ENCODE data around the gene ATP10B. TPM values are rescaled to one million over a fixed set of nuclear protein-coding genes. Genes with fewer than 3 reads are reported as not detected.

ATP10B gene
- total RNA-seq, 1 experiment from 2014 or later: not detected

DNA sequence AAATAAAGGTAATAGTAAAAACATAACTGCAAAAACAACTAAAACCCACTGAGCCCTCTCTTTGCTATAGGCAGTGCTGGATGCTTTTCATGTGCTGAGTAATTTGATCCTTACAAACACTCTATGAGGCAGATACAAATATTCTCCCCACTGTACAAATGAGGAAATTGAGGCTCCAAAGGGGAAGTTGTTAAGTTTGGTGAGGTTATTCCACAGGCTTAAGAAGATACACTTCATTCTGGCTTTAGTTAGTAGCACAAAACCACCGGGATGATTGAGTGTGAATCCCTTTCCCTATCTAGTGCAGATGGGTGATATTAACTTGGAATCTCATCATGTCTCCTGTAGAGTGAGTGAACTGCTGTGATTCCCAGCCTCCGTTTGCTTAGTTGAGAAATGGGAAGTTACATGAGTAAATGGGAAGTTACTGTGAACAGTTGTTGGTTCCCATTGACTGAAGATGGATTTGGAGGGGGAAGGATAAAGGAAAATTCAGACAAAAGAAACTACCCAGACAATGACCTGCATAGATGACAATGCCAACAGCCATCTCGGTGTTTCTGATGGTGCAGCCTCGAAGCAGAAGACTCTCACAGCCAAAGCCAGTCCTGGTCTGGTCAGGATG is 208.3 kb downstream of the ATP10B start:
- no TSS peak for BruUV-seq (replicated peaks)
- TF ChIP-seq TCF7L2 (IDR thresholded peaks at IDR 0.05; ENCODE audit: low read depth, low read length) (no peak), POLR2AphosphoS5 (IDR thresholded peaks at IDR 0.05; ENCODE audit: low read depth, low read length) (no peak), SIN3A (IDR thresholded peaks at IDR 0.05; ENCODE audit: borderline replicate concordance, insufficient read depth, low read depth, low read length) (no peak)
- TF ChIP-seq, protein P1, sequence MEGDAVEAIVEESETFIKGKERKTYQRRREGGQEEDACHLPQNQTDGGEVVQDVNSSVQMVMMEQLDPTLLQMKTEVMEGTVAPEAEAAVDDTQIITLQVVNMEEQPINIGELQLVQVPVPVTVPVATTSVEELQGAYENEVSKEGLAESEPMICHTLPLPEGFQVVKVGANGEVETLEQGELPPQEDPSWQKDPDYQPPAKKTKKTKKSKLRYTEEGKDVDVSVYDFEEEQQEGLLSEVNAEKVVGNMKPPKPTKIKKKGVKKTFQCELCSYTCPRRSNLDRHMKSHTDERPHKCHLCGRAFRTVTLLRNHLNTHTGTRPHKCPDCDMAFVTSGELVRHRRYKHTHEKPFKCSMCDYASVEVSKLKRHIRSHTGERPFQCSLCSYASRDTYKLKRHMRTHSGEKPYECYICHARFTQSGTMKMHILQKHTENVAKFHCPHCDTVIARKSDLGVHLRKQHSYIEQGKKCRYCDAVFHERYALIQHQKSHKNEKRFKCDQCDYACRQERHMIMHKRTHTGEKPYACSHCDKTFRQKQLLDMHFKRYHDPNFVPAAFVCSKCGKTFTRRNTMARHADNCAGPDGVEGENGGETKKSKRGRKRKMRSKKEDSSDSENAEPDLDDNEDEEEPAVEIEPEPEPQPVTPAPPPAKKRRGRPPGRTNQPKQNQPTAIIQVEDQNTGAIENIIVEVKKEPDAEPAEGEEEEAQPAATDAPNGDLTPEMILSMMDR (IDR thresholded peaks at IDR 0.05): no peak
- TF ChIP-seq, protein P2, sequence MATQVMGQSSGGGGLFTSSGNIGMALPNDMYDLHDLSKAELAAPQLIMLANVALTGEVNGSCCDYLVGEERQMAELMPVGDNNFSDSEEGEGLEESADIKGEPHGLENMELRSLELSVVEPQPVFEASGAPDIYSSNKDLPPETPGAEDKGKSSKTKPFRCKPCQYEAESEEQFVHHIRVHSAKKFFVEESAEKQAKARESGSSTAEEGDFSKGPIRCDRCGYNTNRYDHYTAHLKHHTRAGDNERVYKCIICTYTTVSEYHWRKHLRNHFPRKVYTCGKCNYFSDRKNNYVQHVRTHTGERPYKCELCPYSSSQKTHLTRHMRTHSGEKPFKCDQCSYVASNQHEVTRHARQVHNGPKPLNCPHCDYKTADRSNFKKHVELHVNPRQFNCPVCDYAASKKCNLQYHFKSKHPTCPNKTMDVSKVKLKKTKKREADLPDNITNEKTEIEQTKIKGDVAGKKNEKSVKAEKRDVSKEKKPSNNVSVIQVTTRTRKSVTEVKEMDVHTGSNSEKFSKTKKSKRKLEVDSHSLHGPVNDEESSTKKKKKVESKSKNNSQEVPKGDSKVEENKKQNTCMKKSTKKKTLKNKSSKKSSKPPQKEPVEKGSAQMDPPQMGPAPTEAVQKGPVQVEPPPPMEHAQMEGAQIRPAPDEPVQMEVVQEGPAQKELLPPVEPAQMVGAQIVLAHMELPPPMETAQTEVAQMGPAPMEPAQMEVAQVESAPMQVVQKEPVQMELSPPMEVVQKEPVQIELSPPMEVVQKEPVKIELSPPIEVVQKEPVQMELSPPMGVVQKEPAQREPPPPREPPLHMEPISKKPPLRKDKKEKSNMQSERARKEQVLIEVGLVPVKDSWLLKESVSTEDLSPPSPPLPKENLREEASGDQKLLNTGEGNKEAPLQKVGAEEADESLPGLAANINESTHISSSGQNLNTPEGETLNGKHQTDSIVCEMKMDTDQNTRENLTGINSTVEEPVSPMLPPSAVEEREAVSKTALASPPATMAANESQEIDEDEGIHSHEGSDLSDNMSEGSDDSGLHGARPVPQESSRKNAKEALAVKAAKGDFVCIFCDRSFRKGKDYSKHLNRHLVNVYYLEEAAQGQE (IDR thresholded peaks at IDR 0.05; ENCODE audit: insufficient read depth in 1 of 2, low read depth in 2 of 2, low read length in 1 of 2): no peak
- H3K27me3 ChIP-seq (ENCODE audit: control insufficient read depth, insufficient read depth, low read length): no peaks in the 10 kb centered on the region
- ATAC-seq: no peak
- no peaks in the 10 kb centered on the region for H3K4me1 ChIP-seq (ENCODE audit: control insufficient read depth, insufficient read depth, low read length)
- POLR2A ChIA-PET: no interaction called here
- no peaks in the 10 kb centered on the region for H3K36me3 ChIP-seq (ENCODE audit: control insufficient read depth, insufficient read depth, low read length)
- in situ Hi-C loops (cut with HindIII; ENCODE audit: low pct_unique_long_range_greater_than_20kb, low sequenced_read_pairs) (no loop called here), intact Hi-C loops (cut with micrococcal nuclease; ENCODE audit: unreplicated experiment) (no loop called here)
- CTCF ChIA-PET: no interaction called here
- H3K4me3 ChIP-seq (ENCODE audit: low read depth in 2 of 2, low read length in 2 of 2): no peak overlapping the region
- H3K27ac ChIP-seq (ENCODE audit: low read length): no peak overlapping the region
- H3K9me3 ChIP-seq (ENCODE audit: control insufficient read depth, insufficient read depth, low read depth, low read length): no peaks in the 10 kb centered on the region
- no peak for DNase-seq (ENCODE audit: low read depth, low spot score)

DNA sequence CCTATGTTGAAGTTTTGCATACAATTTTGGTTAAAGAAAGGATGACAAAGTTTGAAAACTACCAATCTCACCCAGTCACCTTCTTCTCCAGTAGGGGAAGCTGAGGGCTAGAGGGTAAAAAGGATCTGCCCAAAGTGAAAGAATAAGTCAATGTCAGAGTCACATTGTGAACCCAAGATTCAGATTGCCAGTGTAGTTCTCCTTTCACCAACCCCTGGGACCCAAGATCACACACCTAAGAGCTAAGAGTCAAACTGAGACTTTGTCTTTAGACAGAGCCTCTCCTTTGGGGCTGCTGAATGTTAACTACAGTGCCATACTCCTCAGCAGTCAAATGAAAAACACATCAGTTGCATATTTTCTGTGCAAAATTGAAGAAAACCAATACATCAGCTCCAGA is 210.6 kb downstream of the ATP10B start:
- ATAC-seq (no peak), DNase-seq (ENCODE audit: low read depth, low spot score) (no peak)
- no peaks in the 10 kb centered on the region for H3K4me1 ChIP-seq (ENCODE audit: control insufficient read depth, insufficient read depth, low read length)
- no peak for TF ChIP-seq TCF7L2 (IDR thresholded peaks at IDR 0.05; ENCODE audit: low read depth, low read length)
- TF ChIP-seq SIN3A (IDR thresholded peaks at IDR 0.05; ENCODE audit: borderline replicate concordance, insufficient read depth, low read depth, low read length): no peak
- TF ChIP-seq, protein P1 (IDR thresholded peaks at IDR 0.05): no peak
- TF ChIP-seq, protein P2 (IDR thresholded peaks at IDR 0.05; ENCODE audit: insufficient read depth in 1 of 2, low read depth in 2 of 2, low read length in 1 of 2): no peak
- no peak for TF ChIP-seq POLR2AphosphoS5 (IDR thresholded peaks at IDR 0.05; ENCODE audit: low read depth, low read length)
- in situ Hi-C loops (cut with HindIII; ENCODE audit: low pct_unique_long_range_greater_than_20kb, low sequenced_read_pairs) (no loop called here), intact Hi-C loops (cut with micrococcal nuclease; ENCODE audit: unreplicated experiment) (no loop called here)
- no peak overlapping the region for H3K4me3 ChIP-seq (ENCODE audit: low read depth in 2 of 2, low read length in 2 of 2)
- H3K36me3 ChIP-seq (ENCODE audit: control insufficient read depth, insufficient read depth, low read length): no peaks in the 10 kb centered on the region
- H3K27ac ChIP-seq (ENCODE audit: low read length): no peak overlapping the region
- ChIA-PET POLR2A (no interaction called here), CTCF (no interaction called here)
- no peaks in the 10 kb centered on the region for H3K27me3 ChIP-seq (ENCODE audit: control insufficient read depth, insufficient read depth, low read length)
- no TSS peak for BruUV-seq (replicated peaks)
- no peaks in the 10 kb centered on the region for H3K9me3 ChIP-seq (ENCODE audit: control insufficient read depth, insufficient read depth, low read depth, low read length)
